ENCODE results near the gene FSCN2.

GRCh38 chr17:81491761-81492160, 36.4 kb upstream of the FSCN2 start:
- TF ChIP-seq CTCF (IDR thresholded peaks at IDR 0.05; ENCODE audit: low read length) (no peak), EZH2 (optimal IDR thresholded peaks at IDR 0.05; ENCODE audit: low read depth, low read length) (no peak), EZH2phosphoT487 (IDR thresholded peaks at IDR 0.05; ENCODE audit: low read length) (no peak)

All from MM.1S (cell line).